Endometrium (tissue), 2 donors: Measurements from ENCODE around the gene TLCD5.

ENCODE experiments used
- FAIRE-seq: peaks from 2 replicates; lab custom pipeline; 2012; peaks lifted over from hg19 to GRCh38; lab: Jason Lieb, UNC
- donor health status: control.
- donor health status: control.

TLCD5 gene

GRCh38 chr11:120308081-120308480 lies 17.0 kb upstream of the TLCD5 start:
- no peak for FAIRE-seq

GRCh38 chr11:120310870-120311269 lies 14.2 kb upstream of the TLCD5 start:
- FAIRE-seq: no peak

- FAIRE-seq: no peak
These were observed 10.2 kb upstream of the TLCD5 start for GRCh38 chr11:120314861-120315260.

GRCh38 chr11:120316880-120317688 lies 8.0 kb upstream of the TLCD5 start:
- FAIRE-seq: no peak

- no peak for FAIRE-seq
These were observed 7.2 kb upstream of the TLCD5 start for GRCh38 chr11:120317689-120318480.

- FAIRE-seq: no peak
These were observed 6.2 kb upstream of the TLCD5 start for GRCh38 chr11:120318906-120319305.

GRCh38 chr11:120326228-120326627 lies 1.1 kb downstream of the TLCD5 start:
- no peak for FAIRE-seq

GRCh38 chr11:120326845-120327281 lies 1.8 kb downstream of the TLCD5 start:
- FAIRE-seq: no peak

GRCh38 chr11:120327311-120327710 lies 2.2 kb downstream of the TLCD5 start:
- FAIRE-seq: no peak

- no peak for FAIRE-seq
These were observed 4.5 kb downstream of the TLCD5 start for GRCh38 chr11:120329556-120329955.

GRCh38 chr11:120330045-120330444 lies 4.9 kb downstream of the TLCD5 start:
- no peak for FAIRE-seq

- no peak for FAIRE-seq
These were observed 6.3 kb downstream of the TLCD5 start for GRCh38 chr11:120331301-120331996.

GRCh38 chr11:120332822-120333716 lies 8.0 kb downstream of the TLCD5 start:
- no peak for FAIRE-seq

GRCh38 chr11:120333801-120334200 lies 8.7 kb downstream of the TLCD5 start:
- FAIRE-seq: no peak

- FAIRE-seq: no peak
These were observed 9.2 kb downstream of the TLCD5 start for GRCh38 chr11:120334332-120334731.

- no peak for FAIRE-seq
These were observed 9.9 kb downstream of the TLCD5 start for GRCh38 chr11:120334894-120335462.

- FAIRE-seq: no peak
These were observed 10.4 kb downstream of the TLCD5 start for GRCh38 chr11:120335556-120335907.

- no peak for FAIRE-seq
These were observed 11.0 kb downstream of the TLCD5 start, which contains the start of gene ARHGEF12 for GRCh38 chr11:120335908-120336640. Gene ARHGEF12, plus strand, starts transcription at chr11:120336413. Its CDS starts 831 bp downstream, at chr11:120337244.

- FAIRE-seq: no peak
These were observed 11.7 kb downstream of the TLCD5 start for GRCh38 chr11:120336641-120337354.
